GM18511 (cell line): ENCODE results near the gene DNM3.

Experiments used
- ATAC-seq: cut with Tn5 transposase; IDR thresholded peaks from one replicate; pipeline ENCODE4 v1.9.1; 2021; ENCODE audit warnings: mild to moderate bottlenecking, moderate library complexity; ENCODE audit not compliant: unreplicated experiment

DNM3 gene

DNA sequence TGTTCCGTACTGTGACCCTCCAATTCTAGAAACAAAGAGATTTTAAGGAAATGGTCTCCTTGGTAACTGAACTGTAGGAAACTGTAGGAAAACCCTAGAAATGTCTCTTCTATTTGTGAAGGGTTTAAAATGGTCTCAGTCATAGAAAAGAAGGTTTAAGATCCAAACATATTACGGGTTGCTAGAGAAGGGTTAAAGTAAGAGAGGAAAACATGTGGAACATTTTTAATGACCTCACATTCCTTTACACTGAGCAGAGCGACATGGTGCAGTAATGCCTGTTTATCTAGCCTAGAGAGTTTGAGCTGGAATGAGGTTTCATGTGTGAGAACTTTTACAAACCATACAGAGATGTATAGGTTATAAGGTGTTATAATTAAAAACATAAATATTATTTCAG, 542.2 kb downstream of the DNM3 start:
- no peak for ATAC-seq

DNA sequence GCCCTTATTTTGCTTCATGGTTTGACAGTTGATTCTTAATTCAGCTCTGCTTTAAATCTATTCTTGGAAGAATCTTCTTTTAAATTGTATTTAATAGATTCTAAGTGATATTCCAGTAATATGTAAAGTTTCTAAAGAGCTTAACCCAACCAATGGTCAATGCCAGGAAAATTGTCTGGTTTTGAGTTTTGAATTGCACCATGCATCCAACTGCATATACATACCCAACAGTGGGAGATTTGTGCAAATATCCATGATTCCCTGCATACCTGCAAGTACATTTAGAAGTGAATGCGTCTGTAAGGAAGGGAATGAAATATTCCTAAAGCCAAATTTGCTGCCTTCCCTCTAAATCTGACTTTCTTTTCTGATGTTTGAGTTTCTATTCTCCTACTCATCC, 543.4 kb downstream of the DNM3 start:
- ATAC-seq, result no peak

DNA sequence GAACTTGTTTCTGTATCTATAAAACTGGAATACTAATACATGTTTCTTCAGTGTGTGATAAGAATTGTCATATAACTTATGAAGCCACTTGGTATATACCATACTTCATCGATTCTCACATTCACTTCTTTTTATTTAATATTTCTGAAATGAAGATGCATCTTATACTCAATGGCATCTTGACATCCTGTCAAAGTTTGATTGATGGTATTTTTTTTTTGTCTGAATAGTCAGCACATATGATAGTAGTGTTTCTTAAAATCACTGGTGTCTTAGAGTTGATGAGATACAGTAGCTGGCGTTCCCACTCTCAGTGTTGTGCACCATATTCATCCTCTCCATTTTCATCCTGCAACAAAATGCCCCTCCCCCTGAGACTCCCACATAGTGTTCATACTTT, 544.7 kb downstream of the DNM3 start:
- ATAC-seq, result no peak

DNA sequence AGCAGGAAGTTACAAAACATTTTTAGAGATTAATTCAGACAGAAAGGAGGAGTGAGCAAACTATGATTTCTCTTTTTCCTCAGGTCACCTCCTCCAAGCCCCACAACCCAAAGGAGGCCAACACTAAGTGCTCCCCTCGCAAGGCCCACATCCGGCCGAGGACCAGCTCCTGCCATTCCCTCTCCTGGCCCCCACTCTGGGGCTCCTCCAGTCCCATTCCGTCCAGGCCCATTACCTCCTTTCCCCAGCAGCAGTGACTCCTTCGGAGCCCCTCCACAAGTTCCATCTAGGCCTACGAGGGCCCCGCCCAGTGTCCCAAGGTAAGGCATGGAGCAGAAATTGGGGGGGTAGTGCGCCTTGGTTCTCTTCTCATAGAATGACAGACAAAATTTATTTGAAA, 547.2 kb downstream of the DNM3 start:
- no peak for ATAC-seq

DNA sequence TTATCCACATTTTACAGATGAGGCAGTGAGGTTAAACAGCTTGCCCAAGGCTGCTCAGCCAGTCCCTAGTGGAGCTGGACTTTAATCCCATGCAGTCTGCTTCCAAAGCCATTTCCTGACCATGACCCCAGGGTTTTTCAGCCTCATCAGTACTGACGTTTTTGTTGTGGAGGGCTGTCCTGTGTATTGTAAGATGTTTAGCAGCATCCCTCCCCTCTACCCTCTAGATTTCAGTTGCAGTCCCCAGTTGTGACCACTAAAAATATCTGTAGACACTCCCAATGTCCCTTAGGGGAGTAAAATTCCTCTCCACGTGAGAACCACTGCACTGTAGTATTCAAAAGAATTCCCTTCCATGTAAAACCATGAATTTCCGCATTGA, 549.0 kb downstream of the DNM3 start:
- no peak for ATAC-seq

DNA sequence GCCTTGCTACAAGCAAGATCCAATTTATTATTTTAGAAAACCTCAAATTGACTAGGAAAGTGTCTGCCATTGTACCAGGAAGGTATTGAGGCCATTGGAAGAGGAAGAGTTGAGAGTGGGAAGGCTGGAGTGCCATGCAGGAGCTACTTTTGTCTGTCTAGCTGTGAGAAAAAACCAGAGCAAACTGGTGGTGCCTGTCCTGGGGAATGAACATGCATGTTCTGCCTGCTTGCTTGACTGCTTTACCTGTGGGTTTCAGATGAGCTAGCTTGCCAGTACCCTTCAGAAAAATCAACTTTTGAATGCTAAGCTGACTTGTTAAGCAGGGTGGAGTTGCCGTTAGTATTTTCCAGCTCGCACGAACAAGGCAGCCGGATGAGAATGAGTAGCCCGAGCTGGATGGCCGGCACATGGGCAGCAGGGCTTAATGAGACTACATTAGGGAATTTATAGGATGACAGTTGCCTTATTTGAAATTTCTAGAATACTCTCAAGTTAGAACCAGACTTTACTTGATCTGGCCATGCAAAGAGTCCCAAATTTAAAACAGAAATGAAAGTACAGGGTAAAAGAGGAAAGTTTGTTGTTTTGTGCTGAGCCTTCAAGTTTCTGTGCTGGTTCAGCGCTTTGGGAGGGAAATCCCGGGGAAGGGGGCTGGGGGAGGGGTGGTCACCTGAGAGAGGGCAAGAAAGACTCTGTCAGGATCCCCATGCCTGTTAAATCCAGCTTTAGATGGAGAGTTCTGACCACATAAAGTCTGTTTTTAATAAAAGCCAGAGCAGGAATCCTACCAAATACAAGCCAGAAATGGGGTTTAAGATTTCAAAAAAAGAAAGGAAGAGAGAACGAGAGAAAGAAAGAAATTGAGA, 549.6 kb downstream of the DNM3 start:
- peak; percentile 78 for ATAC-seq

DNA sequence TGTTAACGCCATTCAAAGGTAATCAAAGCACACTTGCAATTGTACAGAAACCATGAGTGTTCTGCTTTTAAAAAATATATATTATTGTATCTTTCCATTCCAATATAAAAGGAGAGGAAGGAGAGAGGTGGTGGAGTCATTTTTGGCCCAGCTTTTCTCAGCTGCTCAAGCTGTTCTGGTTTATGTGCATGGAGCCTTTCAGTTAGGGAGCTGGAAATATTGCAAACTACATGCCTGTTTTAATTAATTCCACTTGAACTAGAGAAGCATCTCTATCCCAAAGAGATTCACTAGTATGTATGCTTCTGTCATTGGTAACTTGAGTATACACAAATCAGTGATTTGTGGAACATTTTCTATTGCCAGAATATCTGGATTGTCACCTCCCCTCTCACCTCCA, 550.7 kb downstream of the DNM3 start:
- no peak for ATAC-seq

DNA sequence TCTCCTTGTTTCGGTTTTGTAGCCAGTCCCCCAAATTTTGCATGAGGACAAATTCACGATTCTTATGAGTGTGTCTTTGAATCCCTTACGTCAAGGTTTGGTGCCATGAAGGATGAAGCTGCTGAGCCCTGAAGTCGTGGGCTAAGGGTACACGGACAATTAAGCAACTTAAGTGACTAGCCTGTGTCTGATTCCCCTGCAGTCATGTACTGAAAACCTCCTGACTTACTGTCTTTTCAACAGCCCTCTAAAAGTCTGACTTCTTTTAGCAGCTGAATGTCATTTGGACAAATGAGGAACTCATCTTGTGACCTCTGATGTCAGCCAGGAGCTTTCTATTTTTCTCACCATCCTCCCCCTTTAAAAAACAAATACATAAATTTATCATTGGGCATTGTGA, 552.1 kb downstream of the DNM3 start:
- ATAC-seq, result no peak

DNA sequence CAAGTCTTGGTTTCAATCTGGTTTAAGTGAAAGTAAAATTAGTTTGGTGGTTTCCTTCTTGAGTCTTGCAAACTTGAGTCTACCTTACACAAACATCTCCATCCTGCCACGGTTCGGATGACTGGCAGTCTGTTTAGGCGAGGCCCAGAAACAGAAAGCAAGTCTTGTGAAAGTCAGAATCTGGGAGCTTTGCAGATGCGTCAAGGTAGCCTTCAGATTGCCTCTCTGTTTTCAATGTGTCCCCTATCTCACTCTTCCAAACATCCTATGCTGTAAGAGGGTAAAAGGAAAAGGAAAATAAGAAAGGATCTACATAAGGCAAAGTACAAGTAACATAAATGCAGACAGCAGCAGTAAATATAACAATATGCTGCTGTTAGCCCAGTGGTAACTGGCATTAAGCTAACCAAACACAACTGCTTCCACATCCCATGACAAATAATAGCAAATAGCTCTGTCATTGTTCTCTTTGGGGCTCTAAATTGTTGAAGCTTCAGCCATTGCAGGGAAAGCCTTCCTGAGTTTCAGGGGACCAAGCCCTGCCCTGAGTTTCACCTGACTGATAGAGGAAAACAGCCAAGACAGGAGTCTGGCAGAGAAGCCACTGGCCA, 552.9 kb downstream of the DNM3 start:
- ATAC-seq, result peak; percentile 86

DNA sequence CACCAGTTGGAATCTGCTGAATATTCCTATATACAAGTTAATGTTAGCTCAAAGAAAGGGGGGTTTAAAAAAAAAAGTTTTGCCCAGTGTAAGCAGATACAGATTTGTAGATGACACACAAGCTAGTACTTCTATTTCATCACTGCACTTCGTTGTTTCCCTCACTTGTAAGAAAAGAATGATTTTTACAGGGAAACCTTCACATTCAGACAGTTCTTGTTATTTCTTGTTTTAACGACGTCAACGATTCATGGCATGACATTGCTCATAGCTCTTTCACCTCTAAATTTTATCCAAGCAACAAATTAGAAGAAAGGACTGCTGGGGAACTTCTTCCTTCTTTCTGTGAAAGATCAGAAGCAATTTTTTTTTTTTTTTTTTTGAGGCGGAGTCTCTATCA, 553.5 kb downstream of the DNM3 start:
- no peak for ATAC-seq

DNA sequence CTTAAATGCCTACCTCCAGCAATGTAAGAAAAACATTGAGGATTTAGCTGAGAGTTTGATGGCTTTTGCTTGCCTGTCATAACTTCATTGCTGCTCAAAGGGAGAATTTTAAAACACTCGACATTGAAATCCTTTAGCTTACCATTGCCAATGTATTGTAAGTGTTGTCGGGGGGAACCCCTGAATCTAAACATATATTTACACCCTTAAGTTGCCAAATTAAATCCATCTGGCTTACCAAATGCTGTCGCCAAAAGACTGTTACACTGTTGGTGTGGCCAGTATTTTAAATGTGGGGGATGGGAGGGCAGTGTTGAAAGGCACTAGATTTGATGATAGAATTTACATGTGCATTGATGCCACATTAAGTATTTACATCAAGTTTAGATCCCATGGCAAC, 554.3 kb downstream of the DNM3 start:
- no peak for ATAC-seq

DNA sequence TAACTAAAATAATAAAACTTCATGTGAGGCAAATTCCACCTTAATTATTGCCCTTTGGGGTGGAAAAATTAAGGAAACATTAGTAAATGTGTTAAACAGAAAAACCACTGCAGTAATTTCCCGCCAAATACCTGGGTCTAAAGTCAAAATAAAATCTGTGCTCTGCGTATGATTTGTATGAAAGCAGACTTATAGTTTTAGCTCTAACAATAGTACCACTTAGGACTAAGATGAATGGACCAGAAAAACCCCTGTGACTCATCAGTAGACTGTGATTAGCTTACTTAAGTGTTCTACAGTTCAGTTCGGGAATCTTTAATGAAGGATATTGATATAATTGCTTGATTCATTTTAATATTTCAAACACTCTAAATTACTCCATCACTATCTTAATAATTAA, 555.9 kb downstream of the DNM3 start:
- no peak for ATAC-seq

DNA sequence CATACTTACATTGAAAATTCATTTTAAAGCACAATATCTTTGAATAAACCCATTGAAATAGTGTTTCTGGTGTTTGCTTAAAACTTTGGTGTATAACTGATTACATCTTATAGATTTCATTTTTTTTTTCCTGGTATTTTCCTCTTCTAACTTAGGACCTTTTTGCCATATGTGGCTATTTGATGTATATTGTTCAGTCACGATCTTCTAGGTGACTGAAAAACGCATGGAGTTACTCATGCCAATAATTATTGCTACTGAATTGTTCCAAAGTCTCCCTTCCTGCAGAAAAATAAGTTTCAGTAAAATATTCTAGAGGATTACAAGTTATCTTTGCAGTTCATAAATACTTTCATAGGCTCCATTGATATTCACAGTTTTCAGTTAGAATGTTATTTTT, 556.3 kb downstream of the DNM3 start:
- ATAC-seq, result no peak

DNA sequence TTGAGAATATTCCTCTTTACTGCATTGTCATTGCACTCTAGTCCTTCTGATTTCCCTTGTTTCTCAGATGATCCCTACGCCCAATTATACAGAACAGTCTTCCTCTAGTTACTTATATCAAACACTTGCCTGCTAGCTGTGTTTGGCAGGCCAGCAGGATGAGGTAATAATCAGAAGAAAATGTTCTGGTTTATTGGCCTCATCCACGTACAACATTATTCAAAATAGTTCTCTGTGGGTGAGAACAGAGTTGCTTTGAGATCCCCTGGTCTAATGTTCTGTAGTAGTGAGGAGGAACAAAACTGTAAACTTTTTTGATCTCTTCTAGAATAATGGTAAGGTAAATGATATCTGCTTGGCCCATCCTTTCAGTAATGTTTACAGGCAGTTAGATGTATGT, 556.9 kb downstream of the DNM3 start:
- ATAC-seq, result no peak

DNA sequence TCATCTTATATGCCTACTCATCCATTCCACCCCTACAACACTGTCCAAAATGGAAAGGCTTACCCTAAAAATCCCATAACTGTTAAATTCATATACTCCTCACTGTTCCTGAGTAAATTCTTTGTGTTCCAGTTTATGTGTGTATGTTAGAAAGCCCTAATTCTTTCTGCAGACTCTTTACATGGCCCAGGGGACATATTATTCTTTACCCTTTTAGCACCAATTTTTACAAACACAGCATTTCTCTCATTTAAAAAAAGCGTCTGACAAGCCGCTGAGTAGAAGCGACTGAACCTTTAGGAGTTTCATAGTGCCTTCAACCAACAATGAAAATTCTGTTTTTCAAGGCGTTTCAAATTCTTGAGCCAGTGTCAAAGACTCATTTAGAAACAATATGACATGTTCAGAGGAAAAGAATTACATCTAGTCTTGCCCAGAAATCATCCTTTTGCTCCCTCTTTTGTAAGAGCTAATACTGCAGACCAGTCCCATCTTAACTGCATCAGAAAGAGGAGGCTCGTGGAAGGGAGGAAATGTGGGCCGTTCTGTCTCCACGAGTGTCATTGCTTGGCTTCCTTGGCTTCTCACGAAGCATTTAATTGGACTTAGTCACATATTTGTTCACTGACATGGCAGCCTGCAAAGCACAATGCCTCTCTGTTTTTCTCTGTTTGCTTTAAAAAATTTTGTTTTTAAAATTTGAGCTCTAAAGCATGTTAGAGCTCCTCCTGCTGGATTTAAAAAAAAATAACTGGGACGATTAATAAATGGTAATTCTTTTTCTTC, 557.9 kb downstream of the DNM3 start:
- ATAC-seq, result no peak

DNA sequence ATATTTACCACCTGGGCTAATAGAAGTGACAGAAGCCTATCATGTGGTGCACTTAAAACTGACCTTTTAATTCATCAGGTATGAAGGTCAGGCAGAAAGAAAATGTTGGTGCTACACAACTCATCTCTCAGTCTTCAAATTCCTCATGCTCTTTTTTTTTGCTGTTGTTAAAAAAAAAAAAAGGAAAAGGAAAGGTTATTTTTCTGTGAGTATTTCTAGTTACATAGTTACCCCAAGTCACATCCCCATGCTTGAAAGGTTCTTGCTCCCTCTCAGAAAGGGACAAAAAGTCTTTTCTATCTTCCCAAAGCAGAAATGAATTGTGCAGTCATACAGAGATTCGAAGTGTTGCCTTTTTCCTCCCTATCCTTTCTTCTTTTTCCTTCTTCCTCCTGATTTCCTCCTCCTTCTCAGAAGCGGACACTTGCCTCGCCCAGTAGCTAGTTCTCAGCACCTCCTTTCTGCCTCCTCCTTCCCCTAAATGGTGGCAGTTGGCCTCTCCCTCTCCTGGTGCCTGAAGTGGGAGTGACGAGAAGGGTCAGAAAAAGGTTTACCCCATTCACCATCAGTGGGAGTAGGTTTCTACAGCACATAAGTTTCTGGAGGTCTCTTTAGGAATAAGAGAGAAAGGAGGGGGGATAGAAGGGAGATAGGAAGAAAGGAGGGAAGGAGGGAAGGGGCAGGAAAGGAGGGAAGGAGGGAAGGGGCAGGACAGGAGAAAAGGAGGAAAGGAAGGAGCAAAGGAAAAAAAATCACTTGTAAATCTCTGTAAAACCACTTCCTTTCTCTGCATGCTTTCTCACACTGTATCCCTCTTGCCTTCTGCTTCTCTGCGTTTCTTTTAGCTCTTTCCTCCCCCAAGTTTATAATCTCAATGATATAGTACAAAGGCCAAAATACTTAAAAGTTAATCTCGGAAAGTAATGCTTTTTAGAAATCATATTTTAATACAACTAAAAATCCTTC, 558.7 kb downstream of the DNM3 start:
- no peak for ATAC-seq

DNA sequence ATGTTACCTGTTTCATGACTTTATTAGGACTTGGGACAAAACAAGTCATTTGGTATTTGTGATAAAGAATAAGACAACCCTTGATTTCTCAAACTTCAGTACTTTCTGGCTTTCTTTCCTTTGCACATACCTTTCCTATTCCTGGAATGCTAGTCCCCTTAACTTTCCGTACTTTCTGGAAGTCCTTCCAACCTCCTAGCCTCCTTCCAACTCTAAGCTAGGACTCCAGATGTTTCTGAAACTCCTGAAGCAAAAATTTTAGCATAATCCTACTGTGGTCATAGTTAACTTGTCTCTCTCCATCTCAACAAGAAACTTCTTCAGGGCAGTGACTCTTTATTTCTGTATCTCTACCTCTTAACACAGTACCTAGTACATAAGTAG, 559.4 kb downstream of the DNM3 start:
- no peak for ATAC-seq

DNA sequence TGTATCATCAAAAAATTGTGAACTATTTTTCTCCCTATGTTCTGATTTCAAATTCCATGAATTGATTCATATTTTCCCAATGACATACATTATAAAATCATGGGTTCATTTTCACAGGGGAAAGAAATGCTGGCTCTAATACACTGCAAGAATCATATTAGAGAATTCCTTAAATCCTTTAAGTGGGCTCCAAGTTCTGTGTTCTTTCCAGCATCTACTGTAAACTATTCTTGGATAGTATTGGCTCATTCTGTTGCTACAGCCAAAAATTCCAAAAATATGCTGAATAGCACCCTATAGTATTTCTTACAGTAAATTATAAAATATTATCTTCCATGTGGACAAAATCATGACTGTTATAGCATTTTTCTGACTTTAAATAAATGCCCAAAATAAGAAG, 560.2 kb downstream of the DNM3 start:
- no peak for ATAC-seq

DNA sequence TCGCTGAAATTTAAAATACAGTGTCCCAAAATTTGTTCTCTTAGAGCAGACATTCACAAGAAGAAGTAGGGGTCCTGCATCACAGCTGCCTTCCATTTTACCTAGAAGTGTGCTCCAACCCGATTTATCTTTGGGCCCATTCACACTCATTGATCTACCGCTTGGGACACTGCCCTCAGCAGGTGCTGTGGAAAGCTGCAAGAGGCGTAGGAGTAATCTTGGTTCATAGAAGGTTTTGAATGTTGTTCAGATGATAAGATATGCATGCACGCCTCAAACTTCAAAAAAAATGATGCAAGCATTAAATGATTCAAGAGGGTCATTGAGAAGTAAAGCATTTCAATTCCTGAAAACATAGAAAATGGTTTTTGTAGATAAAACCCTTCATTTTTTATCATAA, 560.6 kb downstream of the DNM3 start:
- ATAC-seq, result no peak

DNA sequence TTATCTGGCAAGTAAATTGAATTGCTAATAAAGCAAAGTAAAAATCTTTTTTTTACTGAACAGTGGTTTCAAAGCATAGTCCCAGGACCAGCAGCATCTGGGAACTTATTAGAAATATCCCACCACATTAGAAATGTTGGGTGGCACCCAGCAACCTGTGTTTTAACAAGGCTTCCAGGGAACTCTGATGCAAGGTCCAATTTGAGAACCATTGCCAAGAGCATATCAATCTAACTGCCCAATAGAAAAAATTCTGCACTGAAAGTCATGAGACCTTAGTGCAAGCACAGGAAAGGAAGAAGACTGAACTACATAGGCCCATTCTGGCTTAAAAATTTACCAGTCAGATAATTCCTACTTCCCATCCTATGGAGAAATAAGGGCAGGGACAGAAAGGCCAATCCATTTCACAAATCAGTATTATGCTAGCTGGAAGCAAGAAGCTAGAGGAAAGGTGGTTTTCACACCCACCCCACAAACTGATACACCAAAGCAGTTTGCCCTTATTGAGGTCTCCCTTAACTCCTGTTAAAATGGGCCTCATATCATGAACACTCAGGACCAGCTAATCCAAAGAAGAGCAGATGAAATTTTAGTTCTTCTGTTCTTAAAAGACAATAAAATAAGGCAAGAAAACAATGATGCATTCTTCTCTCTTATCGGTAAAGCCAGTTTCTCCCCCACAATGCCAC, 561.7 kb downstream of the DNM3 start:
- ATAC-seq, result no peak
